ENCODE measurements around the gene ZBTB45. TPM values are rescaled to one million over a fixed set of nuclear protein-coding genes. Genes with fewer than 3 reads are reported as not detected.
A peak's percentile ranks its signal among the peaks of the same experiment; 100 is the strongest.

Gene ZBTB45
- total and polyA plus RNA-seq, 2 donors (not counting 1 experiment from before 2014, with no cell fraction given) = 12.6 to 20.9 TPM

- Histone ChIP-seq H3K27me3 (replicated peaks in 1 of 4; ENCODE audit: control extremely low read depth in 1 of 4, control insufficient read depth in 3 of 4, insufficient read depth in 4 of 4, low read length in 3 of 4) (no peaks in the 10 kb centered on the region), H3K9me3 (ENCODE audit: control extremely low read depth in 1 of 3, control insufficient read depth in 2 of 3, insufficient read depth in 1 of 3, low read length in 2 of 3) (no peaks in the 10 kb centered on the region), H4K20me1 (ENCODE audit: control insufficient read depth, insufficient read depth, low read length, poor library complexity, severe bottlenecking) (peaks cover 35% of the 10 kb centered on the region), H3K36me3 (replicated peaks in 1 of 2; ENCODE audit: control extremely low read depth in 1 of 2, control insufficient read depth in 1 of 2, extremely low read depth in 1 of 2, insufficient read depth in 2 of 2, low read length in 1 of 2) (peaks cover 0 to 12% of the 10 kb centered on the region in 2 experiments), H3K4me1 (ENCODE audit: control insufficient read depth in 2 of 2, insufficient read depth in 2 of 2, low read length in 2 of 2) (peaks cover 16 to 26% of the 10 kb centered on the region in 2 donors), H3K9ac (ENCODE audit: low read length) (peak overlapping the region; percentile 81), H2AFZ (ENCODE audit: insufficient read depth, low read depth, low read length, poor library complexity, severe bottlenecking) (peak overlapping the region; percentile 79), H3K4me3 (ENCODE audit: control extremely low read depth in 1 of 5, extremely low read depth in 1 of 5, insufficient read depth in 1 of 5, low read depth in 2 of 5, low read length in 4 of 5) (peak overlapping the region; percentile 64 to 78 (median 71)), H3K27ac (ENCODE audit: low read length in 2 of 2) (peak overlapping the region; percentile 76 to 96), H3K79me2 (ENCODE audit: control insufficient read depth, insufficient read depth, low read length) (peaks cover 37% of the 10 kb centered on the region), H3K4me2 (replicated peaks; ENCODE audit: low read depth, low read length, poor library complexity, severe bottlenecking) (peak overlapping the region; percentile 93)
- Mint-ChIP-seq H3K4me3 (peak overlapping the region; percentile 98), H3K9me3 (ENCODE audit: insufficient read depth) (no peaks in the 10 kb centered on the region), H3K4me1 (peaks cover 38% of the 10 kb centered on the region), H3K27ac (peak overlapping the region; percentile 99), H3K27me3 (no peaks in the 10 kb centered on the region)
- DNase-seq (no peak), ATAC-seq (ENCODE audit: low read depth) (no peak)
- POLR2A ChIA-PET = interaction anchor here (0.7 to 3.3 kb wide), 19 partner anchors 24 to 517 kb away, joined by 3 to 30 read pairs (median 5); partner anchors contain the start of genes CHMP2A, MZF1, TRIM28 and UBE2M
- 0% methylated on average over 2 of the region's 7 CpGs for WGBS (ENCODE audit: insufficient coverage)
- intact Hi-C loops (cut with micrococcal nuclease) = loop anchor here (1.0 kb wide), 2 partner anchors 24 to 45 kb away; partner anchors contain the start of gene TRIM28
- CTCF ChIA-PET = interaction anchor here (0.6 to 4.9 kb wide), 30 partner anchors 9 to 792 kb away, joined by 3 to 72 read pairs (median 4); partner anchors contain the start of genes CHMP2A, MZF1, TRIM28 and ZNF497
- TF ChIP-seq CTCF (IDR thresholded peaks at IDR 0.05) (no peak), EZH2 (IDR thresholded peaks at IDR 0.05; ENCODE audit: borderline replicate concordance, insufficient read depth, low read depth, low read length, poor library complexity, severe bottlenecking) (no peak)
Measured at GRCh38 chr19:58520257-58520599, 618 bp upstream of the ZBTB45 start.

GRCh38 chr19:58519087-58519354 lies 589 bp downstream of the ZBTB45 start:
- ATAC-seq (ENCODE audit: low read depth) (no peak), DNase-seq (no peak)
- Histone ChIP-seq H3K27me3 (replicated peaks in 1 of 4; ENCODE audit: control extremely low read depth in 1 of 4, control insufficient read depth in 3 of 4, insufficient read depth in 4 of 4, low read length in 3 of 4) (no peaks in the 10 kb centered on the region), H3K4me3 (ENCODE audit: control extremely low read depth in 1 of 5, extremely low read depth in 1 of 5, insufficient read depth in 1 of 5, low read depth in 2 of 5, low read length in 4 of 5) (peak overlapping the region; percentile 32 to 78 (median 71)), H3K79me2 (ENCODE audit: control insufficient read depth, insufficient read depth, low read length) (peaks cover 47% of the 10 kb centered on the region), H2AFZ (ENCODE audit: insufficient read depth, low read depth, low read length, poor library complexity, severe bottlenecking) (peak overlapping the region; percentile 79), H3K4me1 (ENCODE audit: control insufficient read depth in 2 of 2, insufficient read depth in 2 of 2, low read length in 2 of 2) (peaks cover 21 to 34% of the 10 kb centered on the region in 2 donors), H3K9me3 (ENCODE audit: control extremely low read depth in 1 of 3, control insufficient read depth in 2 of 3, insufficient read depth in 1 of 3, low read length in 2 of 3) (no peaks in the 10 kb centered on the region), H3K27ac (ENCODE audit: low read length in 2 of 2) (peak overlapping the region; percentile 76 to 96), H4K20me1 (ENCODE audit: control insufficient read depth, insufficient read depth, low read length, poor library complexity, severe bottlenecking) (peaks cover 44% of the 10 kb centered on the region), H3K4me2 (replicated peaks; ENCODE audit: low read depth, low read length, poor library complexity, severe bottlenecking) (peak overlapping the region; percentile 93), H3K36me3 (replicated peaks in 1 of 2; ENCODE audit: control extremely low read depth in 1 of 2, control insufficient read depth in 1 of 2, extremely low read depth in 1 of 2, insufficient read depth in 2 of 2, low read length in 1 of 2) (peaks cover 0 to 12% of the 10 kb centered on the region in 2 experiments), H3K9ac (ENCODE audit: low read length) (peak overlapping the region; percentile 81)
- Mint-ChIP-seq H3K9me3 (ENCODE audit: insufficient read depth) (no peaks in the 10 kb centered on the region), H3K27ac (peak overlapping the region; percentile 99), H3K4me1 (peaks cover 47% of the 10 kb centered on the region), H3K27me3 (no peaks in the 10 kb centered on the region), H3K4me3 (peak overlapping the region; percentile 98)
- intact Hi-C loops (cut with micrococcal nuclease) = loop anchor here (1.0 to 2.0 kb wide), 5 partner anchors 20 to 192 kb away; partner anchors contain the start of genes CHMP2A, ZNF132 and ZNF837
- TF ChIP-seq CTCF (IDR thresholded peaks at IDR 0.05) (no peak), EZH2 (IDR thresholded peaks at IDR 0.05; ENCODE audit: borderline replicate concordance, insufficient read depth, low read depth, low read length, poor library complexity, severe bottlenecking) (no peak)
- CTCF ChIA-PET = interaction anchor here (0.6 to 4.9 kb wide), 13 partner anchors 10 to 791 kb away, joined by 3 to 72 read pairs (median 7); partner anchors contain the start of genes CHMP2A, TRIM28, ZNF497 and ZNF584
- POLR2A ChIA-PET = interaction anchor here (1.2 to 3.3 kb wide), 11 partner anchors 19 to 192 kb away, joined by 3 to 30 read pairs (median 7); partner anchors contain the start of genes TRIM28, ZNF132, ZNF324B and ZNF497
- 0% methylated on average over 14 of the region's 14 CpGs for WGBS (ENCODE audit: insufficient coverage)
